ENCODE measurements around the gene TAS1R3. TPM values are rescaled to one million over a fixed set of nuclear protein-coding genes. Genes with fewer than 3 reads are reported as not detected.
A peak's percentile ranks its signal among the peaks of the same experiment; 100 is the strongest.

The TAS1R3 gene
- total RNA-seq, 1 experiment from 2014 or later = 0.28 TPM

DNA sequence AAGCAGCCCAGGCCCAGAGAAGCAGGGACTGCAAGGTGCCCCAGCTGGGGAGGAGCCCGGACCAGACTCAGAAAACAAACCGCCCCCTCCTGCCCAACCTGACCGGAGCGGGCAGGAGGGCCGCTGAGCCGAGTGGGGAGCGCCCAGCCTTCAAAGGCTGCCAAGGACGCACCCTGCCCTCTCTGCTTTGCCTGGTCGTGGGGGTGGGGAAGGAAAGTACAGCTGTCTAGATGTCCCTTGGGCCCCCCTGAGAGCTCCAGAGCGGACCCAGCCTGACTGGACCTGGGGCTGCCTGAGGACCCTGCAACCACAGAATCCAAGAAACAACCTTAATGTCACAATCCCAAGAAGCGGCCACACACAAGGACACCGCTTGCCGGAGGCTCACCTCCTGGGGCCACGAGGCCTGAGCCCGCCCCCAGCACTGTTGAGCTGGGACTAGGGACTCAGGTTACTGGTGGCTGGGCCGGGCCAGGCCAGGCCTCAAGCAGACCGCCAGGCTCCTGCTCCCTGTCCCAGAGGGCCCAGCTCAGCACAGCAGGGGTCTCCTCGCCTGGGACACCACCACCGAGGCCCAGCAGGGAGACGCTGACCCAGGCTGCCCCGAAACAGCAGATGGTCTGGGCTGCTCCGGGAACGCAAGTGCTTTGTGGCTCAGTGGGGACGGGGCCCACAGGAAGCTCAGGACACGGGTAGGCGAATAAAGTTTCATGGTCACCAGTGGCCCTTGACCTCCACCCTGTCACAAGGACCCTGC, 16.8 kb downstream of the TAS1R3 start:
- H3K23me2 ChIP-seq (ENCODE audit: insufficient read length, low read depth, low read length, poor library complexity, severe bottlenecking) = peaks cover 9% of the 10 kb centered on the region
- H3K79me1 ChIP-seq (ENCODE audit: insufficient read depth, low read depth, low read length, poor library complexity, severe bottlenecking) = peaks cover 13% of the 10 kb centered on the region
- no peaks in the 10 kb centered on the region for H3K27me3 ChIP-seq (ENCODE audit: insufficient read depth, low read length)

More for the DNA sequence above, 16.8 kb downstream of the TAS1R3 start:
- H2BK20ac ChIP-seq (ENCODE audit: low read depth, low read length, poor library complexity, severe bottlenecking) = no peak overlapping the region
- H2BK15ac ChIP-seq (ENCODE audit: low read depth, low read length) = no peak overlapping the region
- peak; percentile 70 for DNase-seq
- no peak overlapping the region for H4K91ac ChIP-seq (ENCODE audit: insufficient read length, low read depth, low read length)
- TF ChIP-seq, protein P1, sequence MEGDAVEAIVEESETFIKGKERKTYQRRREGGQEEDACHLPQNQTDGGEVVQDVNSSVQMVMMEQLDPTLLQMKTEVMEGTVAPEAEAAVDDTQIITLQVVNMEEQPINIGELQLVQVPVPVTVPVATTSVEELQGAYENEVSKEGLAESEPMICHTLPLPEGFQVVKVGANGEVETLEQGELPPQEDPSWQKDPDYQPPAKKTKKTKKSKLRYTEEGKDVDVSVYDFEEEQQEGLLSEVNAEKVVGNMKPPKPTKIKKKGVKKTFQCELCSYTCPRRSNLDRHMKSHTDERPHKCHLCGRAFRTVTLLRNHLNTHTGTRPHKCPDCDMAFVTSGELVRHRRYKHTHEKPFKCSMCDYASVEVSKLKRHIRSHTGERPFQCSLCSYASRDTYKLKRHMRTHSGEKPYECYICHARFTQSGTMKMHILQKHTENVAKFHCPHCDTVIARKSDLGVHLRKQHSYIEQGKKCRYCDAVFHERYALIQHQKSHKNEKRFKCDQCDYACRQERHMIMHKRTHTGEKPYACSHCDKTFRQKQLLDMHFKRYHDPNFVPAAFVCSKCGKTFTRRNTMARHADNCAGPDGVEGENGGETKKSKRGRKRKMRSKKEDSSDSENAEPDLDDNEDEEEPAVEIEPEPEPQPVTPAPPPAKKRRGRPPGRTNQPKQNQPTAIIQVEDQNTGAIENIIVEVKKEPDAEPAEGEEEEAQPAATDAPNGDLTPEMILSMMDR (conservative IDR thresholded peaks at IDR 0.05) = no peak
- H3K4me2 ChIP-seq (ENCODE audit: insufficient read depth, insufficient read length, low read length) = peak overlapping the region; percentile 90
- Mint-ChIP-seq H3K36me3 (ENCODE audit: insufficient read depth in 1 of 3, low read depth in 3 of 3) (peaks cover under 1 to 9% (median 3%) of the 10 kb centered on the region in 3 experiments; a peak in 3 of 7 replicates), H3K9me3 (no peaks in the 10 kb centered on the region), H3K4me1 (peaks cover 15 to 28% of the 10 kb centered on the region in 2 experiments), H3K27me3 (ENCODE audit: low read depth) (peaks cover 8% of the 10 kb centered on the region), H3K27ac (peak overlapping the region in 1 of 3 experiments; percentile 83; a peak in 2 of 7 replicates), H3K4me3 (peak overlapping the region; percentile 72 to 84)
- no peak overlapping the region for H3K9ac ChIP-seq (ENCODE audit: extremely low read depth, insufficient read length, low read length)
- H3K14ac ChIP-seq (ENCODE audit: insufficient read depth, low read length) = no peak overlapping the region; the same call in 1 of the 2 replicates
- no peak overlapping the region for H3K18ac ChIP-seq (ENCODE audit: insufficient read length, low read depth, low read length)
- no peak overlapping the region for H3K27ac ChIP-seq (ENCODE audit: insufficient read length, low read depth, low read length)
- no peak overlapping the region for H3K56ac ChIP-seq (ENCODE audit: insufficient read length, low read depth, low read length)
- no peak overlapping the region for H3K4ac ChIP-seq (ENCODE audit: low read depth, low read length)
- no peak overlapping the region for H4K5ac ChIP-seq (ENCODE audit: insufficient read length, low read depth, low read length)
- H2BK5ac ChIP-seq (ENCODE audit: insufficient read length, low read length) = no peak overlapping the region
- H3T11ph ChIP-seq (ENCODE audit: low read length) = no peak overlapping the region
- H4K20me1 ChIP-seq (ENCODE audit: control insufficient read depth, insufficient read depth, insufficient read length) = peaks cover 3% of the 10 kb centered on the region
- no CpG with 5 or more reads among the region's 26 CpGs for WGBS (ENCODE audit: extremely low coverage, insufficient read length, low lambda C conversion rate)
- no peak overlapping the region for H2BK12ac ChIP-seq (ENCODE audit: insufficient read length, low read depth, low read length)
- H3K23ac ChIP-seq (ENCODE audit: insufficient read length, low read depth, low read length) = no peak overlapping the region
- no peak overlapping the region for H2AFZ ChIP-seq (ENCODE audit: low read length)
- H3K79me2 ChIP-seq (ENCODE audit: insufficient read depth, low read length) = peaks cover 3% of the 10 kb centered on the region; the same call in 1 of the 2 replicates
- no peak overlapping the region for H2BK120ac ChIP-seq (ENCODE audit: low read depth, low read length, poor library complexity, severe bottlenecking)
- H2AK5ac ChIP-seq (ENCODE audit: insufficient read length, low read length) = no peak overlapping the region
- no peaks in the 10 kb centered on the region; the same call in 1 of the 2 replicates for H3K4me1 ChIP-seq (ENCODE audit: insufficient read depth, low read length)
- no peak overlapping the region for H4K8ac ChIP-seq (replicated peaks; ENCODE audit: insufficient read length, low read depth, low read length)
- no peaks in the 10 kb centered on the region for H3K9me3 ChIP-seq (ENCODE audit: control insufficient read depth, low read depth, low read length)
